SK-N-SH treated with all-trans-retinoic acid at 6 μM for 48 hours (cell line): ENCODE data around the gene YOD1.

Experiments
- ATAC-seq: fragments of 200-7000 bp; cut with Tn5 transposase; 3 replicates; pipeline ENCODE4 v1.9.1; 2020; ENCODE audit warnings: mild to moderate bottlenecking, moderate library complexity
- ARNTL ChIP-seq: fragments of 450-650 bp; formaldehyde crosslinking; IDR thresholded peaks from 2 replicates; pipeline ENCODE4 v1.5.0; 2020; ENCODE audit warnings: low read depth, mild to moderate bottlenecking, moderate library complexity, borderline replicate concordance
- BACH2 ChIP-seq: fragments of 250-450 bp; sonication (Bioruptor Pico); IDR thresholded peaks from 2 replicates; pipeline ENCODE4 v1.9.0; 2021; ENCODE audit warnings: mild to moderate bottlenecking, borderline replicate concordance
- CREB5 ChIP-seq: fragments of 250-450 bp; sonication (Bioruptor Pico); IDR thresholded peaks from 2 replicates; pipeline ENCODE4 v1.5.1; 2020; ENCODE audit warnings: low read depth, mild to moderate bottlenecking, moderate library complexity
- CSDC2 ChIP-seq: fragments of 250-450 bp; sonication (Bioruptor Pico); IDR thresholded peaks from 2 replicates; pipeline ENCODE4 v1.5.0; 2020; ENCODE audit warnings: mild to moderate bottlenecking, moderate library complexity
- ESRRG ChIP-seq: fragments of 250-450 bp; sonication (Bioruptor Pico); IDR thresholded peaks from 2 replicates; pipeline ENCODE4 v1.6.1; 2021; ENCODE audit warnings: mild to moderate bottlenecking
- ISL1 ChIP-seq: fragments of 250-450 bp; sonication (Bioruptor Pico); IDR thresholded peaks from 2 replicates; pipeline ENCODE4 v2.1.2; 2022; ENCODE audit warnings: mild to moderate bottlenecking, moderate library complexity
- OSR1 ChIP-seq: fragments of 250-450 bp; sonication (Bioruptor Pico); IDR thresholded peaks from 2 replicates; pipeline ENCODE4 v1.8.0; 2022; ENCODE audit warnings: moderate library complexity, mild to moderate bottlenecking, inconsistent platforms
- PPARA ChIP-seq: fragments of 250-450 bp; sonication (Bioruptor Pico); IDR thresholded peaks from 2 replicates; pipeline ENCODE4 v1.5.0; 2020; ENCODE audit warnings: mild to moderate bottlenecking, borderline replicate concordance
- RARB ChIP-seq: fragments of 250-450 bp; sonication (Bioruptor Pico); IDR thresholded peaks from 2 replicates; pipeline ENCODE4 v1.8.0; 2021; ENCODE audit warnings: mild to moderate bottlenecking, moderate library complexity
- SNAI2 ChIP-seq: fragments of 250-450 bp; sonication (Bioruptor Pico); IDR thresholded peaks from 2 replicates; pipeline ENCODE4 v1.5.0; 2020; ENCODE audit warnings: mild to moderate bottlenecking, moderate library complexity
- TCF4 ChIP-seq: fragments of 250-450 bp; sonication (Bioruptor Pico); IDR thresholded peaks from 2 replicates; pipeline ENCODE4 v1.8.0; 2021; ENCODE audit warnings: mild to moderate bottlenecking, moderate library complexity, borderline replicate concordance
- TOX ChIP-seq: fragments of 250-450 bp; sonication (Bioruptor Pico); IDR thresholded peaks from 2 replicates; pipeline ENCODE4 v1.8.0; 2021; ENCODE audit warnings: mild to moderate bottlenecking, moderate library complexity, borderline replicate concordance
- TSHZ2 ChIP-seq: fragments of 250-450 bp; sonication (Bioruptor Pico); IDR thresholded peaks from 2 replicates; pipeline ENCODE4 v1.5.0; 2020; ENCODE audit warnings: mild to moderate bottlenecking, moderate library complexity
- ZC3H10 ChIP-seq: fragments of 250-450 bp; sonication (Bioruptor Pico); IDR thresholded peaks from 2 replicates; pipeline ENCODE4 v1.5.1; 2021; ENCODE audit warnings: mild to moderate bottlenecking, moderate library complexity
- ZFP3 ChIP-seq: fragments of 250-450 bp; sonication (Bioruptor Pico); IDR thresholded peaks from 2 replicates; pipeline ENCODE4 v1.5.0; 2020; ENCODE audit warnings: mild to moderate bottlenecking, moderate library complexity
- ZFP30 ChIP-seq: fragments of 450-650 bp; formaldehyde crosslinking; IDR thresholded peaks from 2 replicates; pipeline ENCODE4 v1.5.0; 2022; ENCODE audit warnings: mild to moderate bottlenecking, moderate library complexity
- ZNF565 ChIP-seq: fragments of 450-650 bp; formaldehyde crosslinking; conservative IDR thresholded peaks from 2 replicates; pipeline ENCODE4 v1.5.0; 2020; ENCODE audit warnings: low read depth, mild to moderate bottlenecking, moderate library complexity
- ZNF70 ChIP-seq: fragments of 450-650 bp; formaldehyde crosslinking; IDR thresholded peaks from 2 replicates; pipeline ENCODE4 v1.5.0; 2020; ENCODE audit warnings: mild to moderate bottlenecking, moderate library complexity
- ZNF8 ChIP-seq: fragments of 450-650 bp; formaldehyde crosslinking; IDR thresholded peaks from 2 replicates; pipeline ENCODE4 v1.5.0; 2020; ENCODE audit warnings: mild to moderate bottlenecking, moderate library complexity
- TF ChIP-seq, protein P1 (sequence below): fragments of 250-450 bp; sonication (Bioruptor Pico); IDR thresholded peaks from 2 replicates; pipeline ENCODE4 v1.5.1; 2021; ENCODE audit warnings: mild to moderate bottlenecking, moderate library complexity

The YOD1 gene

GRCh38 chr1:207003210-207003609 is 47.8 kb downstream of the YOD1 start:
- TF ChIP-seq TOX (CRISPR knock-in tag) (no peak), ARNTL (CRISPR knock-in tag) (no peak), ZFP30 (CRISPR knock-in tag) (no peak), TCF4 (CRISPR knock-in tag) (no peak), CSDC2 (no peak), CREB5 (CRISPR knock-in tag) (no peak), BACH2 (CRISPR knock-in tag) (no peak), SNAI2 (CRISPR knock-in tag) (no peak)
- no peak for ATAC-seq

- no peak for ATAC-seq
- TF ChIP-seq ISL1 (no peak), TSHZ2 (CRISPR knock-in tag) (no peak), ZC3H10 (CRISPR knock-in tag) (no peak), ZFP30 (CRISPR knock-in tag) (no peak), SNAI2 (CRISPR knock-in tag) (no peak), CREB5 (CRISPR knock-in tag) (no peak), OSR1 (CRISPR knock-in tag) (no peak), ZFP3 (CRISPR knock-in tag) (no peak), PPARA (CRISPR knock-in tag) (no peak), ZNF8 (CRISPR knock-in tag) (no peak), ESRRG (CRISPR knock-in tag) (no peak)
- TF ChIP-seq, protein P1, sequence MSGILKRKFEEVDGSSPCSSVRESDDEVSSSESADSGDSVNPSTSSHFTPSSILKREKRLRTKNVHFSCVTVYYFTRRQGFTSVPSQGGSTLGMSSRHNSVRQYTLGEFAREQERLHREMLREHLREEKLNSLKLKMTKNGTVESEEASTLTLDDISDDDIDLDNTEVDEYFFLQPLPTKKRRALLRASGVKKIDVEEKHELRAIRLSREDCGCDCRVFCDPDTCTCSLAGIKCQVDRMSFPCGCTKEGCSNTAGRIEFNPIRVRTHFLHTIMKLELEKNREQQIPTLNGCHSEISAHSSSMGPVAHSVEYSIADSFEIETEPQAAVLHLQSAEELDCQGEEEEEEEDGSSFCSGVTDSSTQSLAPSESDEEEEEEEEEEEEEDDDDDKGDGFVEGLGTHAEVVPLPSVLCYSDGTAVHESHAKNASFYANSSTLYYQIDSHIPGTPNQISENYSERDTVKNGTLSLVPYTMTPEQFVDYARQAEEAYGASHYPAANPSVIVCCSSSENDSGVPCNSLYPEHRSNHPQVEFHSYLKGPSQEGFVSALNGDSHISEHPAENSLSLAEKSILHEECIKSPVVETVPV (CRISPR knock-in tag): no peak
These were observed 48.3 kb downstream of the YOD1 start for GRCh38 chr1:207002724-207003146.

DNA sequence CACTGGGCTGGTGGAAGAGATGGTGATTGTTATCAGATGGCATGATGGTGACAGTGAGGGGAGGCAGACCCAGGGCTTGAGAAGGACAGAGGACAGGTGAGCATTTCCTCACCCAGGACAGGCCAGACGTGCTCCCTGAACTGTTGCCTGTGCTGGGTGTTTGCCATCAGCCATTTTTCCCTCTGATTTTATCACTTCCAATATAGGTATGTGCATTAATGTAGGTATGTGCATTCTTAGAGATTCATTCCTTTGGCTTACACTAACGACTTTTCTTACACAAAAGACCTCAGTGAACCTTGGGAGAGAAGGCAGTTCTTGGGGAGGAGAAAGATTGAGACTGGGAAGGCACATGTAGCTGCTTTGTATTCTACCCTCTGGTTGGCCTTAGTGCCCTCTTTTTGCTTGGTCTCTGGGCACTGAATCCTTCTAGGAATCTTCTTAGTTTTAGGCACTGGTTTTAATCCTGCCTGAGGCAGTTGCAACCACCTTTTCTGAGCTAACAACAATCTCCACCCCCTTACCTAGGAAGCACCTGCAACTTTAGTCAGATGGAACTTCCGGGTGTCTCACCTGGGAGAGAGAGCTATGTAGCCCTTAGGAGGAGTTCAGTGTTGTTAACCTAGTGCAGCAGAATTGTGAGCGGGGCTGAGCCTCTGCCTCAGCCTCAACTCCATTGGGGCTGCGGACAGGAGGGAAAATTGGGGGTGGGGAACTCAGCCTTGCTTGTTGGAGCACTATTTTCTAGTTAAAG is 49.3 kb downstream of the YOD1 start:
- ATAC-seq: no peak
- TF ChIP-seq CREB5 (CRISPR knock-in tag): no peak
- no peak for TF ChIP-seq BACH2 (CRISPR knock-in tag)
- no peak for TF ChIP-seq CSDC2
- no peak for TF ChIP-seq ZNF70 (CRISPR knock-in tag)
- TF ChIP-seq OSR1 (CRISPR knock-in tag): no peak
- no peak for TF ChIP-seq ZC3H10 (CRISPR knock-in tag)
- no peak for TF ChIP-seq ARNTL (CRISPR knock-in tag)
- TF ChIP-seq ISL1: no peak
- TF ChIP-seq RARB: no peak
- TF ChIP-seq ZNF565: no peak
- no peak for TF ChIP-seq TCF4 (CRISPR knock-in tag)
- no peak for TF ChIP-seq ZNF8 (CRISPR knock-in tag)
- TF ChIP-seq SNAI2 (CRISPR knock-in tag): no peak
- TF ChIP-seq PPARA (CRISPR knock-in tag): no peak
